Stomach (tissue), 4 donors: ENCODE measurements around the gene ADAD2.

Experiments used
- CTCF ChIP-seq, 7 experiments: fragments of 450-650 bp in 4 of 7; fragments of 200-600 bp in 3 of 7; sonication (generic) in 3 of 7; IDR thresholded peaks; one replicate each; pipeline ENCODE4 v1.5.1; 2016 to 2019; ENCODE audit warnings: antibody characterized with exemption in 7 of 7, control low read depth in 2 of 7, mild to moderate bottlenecking in 1 of 7
- POLR2A ChIP-seq, 4 donors: fragments of 450-650 bp; IDR thresholded peaks; one replicate each; pipeline ENCODE4 v1.6.1; 2016; ENCODE audit warnings: antibody characterized with exemption in 4 of 4, control low read depth in 2 of 4, mild to moderate bottlenecking in 1 of 4, moderate library complexity in 1 of 4
- POLR2AphosphoS5 ChIP-seq, 3 donors: sonication (generic); formaldehyde crosslinking; IDR thresholded peaks; one replicate each; pipeline ENCODE4 v1.6.1; 2016; ENCODE audit warnings: antibody characterized with exemption in 3 of 3

GRCh38 chr16:84161801-84162200, 29.2 kb upstream of the ADAD2 start:
- TF ChIP-seq POLR2A (IDR thresholded peaks at IDR 0.05) (no peak), CTCF (IDR thresholded peaks at IDR 0.05) (no peak), POLR2AphosphoS5 (IDR thresholded peaks at IDR 0.05) (no peak)
